GM12864 (cell line): ENCODE measurements around the gene DMTF1.

Experiments
- DNase-seq: peaks from one replicate; pipeline ENCODE4 v3.0.0-alpha.2; 2011; ENCODE audit warnings: low read depth
- H3K4me3 ChIP-seq: 2 replicates; pipeline ENCODE4 v1.5.1; 2011; ENCODE audit warnings: mild to moderate bottlenecking, low read depth, low read length, control low read depth
- CTCF ChIP-seq: IDR thresholded peaks from 2 replicates; pipeline ENCODE4 v1.5.1; 2011; ENCODE audit warnings: low read depth, mild to moderate bottlenecking, moderate library complexity, low read length, control low read depth, inconsistent platforms; ENCODE audit errors: missing control alignments

DMTF1 gene

GRCh38 chr7:87220026-87220733 is 67.9 kb downstream of the DMTF1 start:
- DNase-seq = no peak
- TF ChIP-seq CTCF = no peak

GRCh38 chr7:87220734-87221215 is 68.5 kb downstream of the DMTF1 start:
- H3K4me3 ChIP-seq = peak overlapping the region; percentile 93
- DNase-seq = no peak
- no peak for TF ChIP-seq CTCF

More at GRCh38 chr7:87220026-87220733, 67.9 kb downstream of the DMTF1 start:
- H3K4me3 ChIP-seq = peak overlapping the region; percentile 93

- no peak for DNase-seq
- TF ChIP-seq CTCF = no peak
- no peak overlapping the region for H3K4me3 ChIP-seq
These were observed 71.4 kb downstream of the DMTF1 start for GRCh38 chr7:87223666-87224065.

GRCh38 chr7:87225696-87226095 is 73.4 kb downstream of the DMTF1 start:
- H3K4me3 ChIP-seq = no peak overlapping the region
- no peak for TF ChIP-seq CTCF
- no peak for DNase-seq

GRCh38 chr7:87226495-87226894 is 74.2 kb downstream of the DMTF1 start:
- no peak for TF ChIP-seq CTCF
- no peak for DNase-seq
- H3K4me3 ChIP-seq = no peak overlapping the region

GRCh38 chr7:87231258-87231657 is 79.0 kb downstream of the DMTF1 start:
- no peak overlapping the region for H3K4me3 ChIP-seq
- no peak for DNase-seq
- TF ChIP-seq CTCF = no peak

- H3K4me3 ChIP-seq = no peak overlapping the region
- no peak for DNase-seq
- no peak for TF ChIP-seq CTCF
These were observed 79.5 kb downstream of the DMTF1 start for GRCh38 chr7:87231711-87232110.
